ENCODE results near the gene MTHFD2L.

- TF ChIP-seq CTCF (IDR thresholded peaks at IDR 0.05) (no peak), EP300 (IDR thresholded peaks at IDR 0.05) (no peak)
These were observed 161.6 kb downstream of the MTHFD2L start for GRCh38 chr4:74319470-74319869.
